OCI-LY7 (cell line): ENCODE measurements around the gene MYO7A.

Experiments
- EZH2phosphoT487 ChIP-seq: fragments of 200-600 bp; sonication (generic); IDR thresholded peaks from 2 replicates; pipeline ENCODE4 v1.6.1; 2018; ENCODE audit warnings: low read depth, borderline replicate concordance, mild to moderate bottlenecking, mixed run types, antibody characterized with exemption, low read length, moderate library complexity, mixed read lengths
- TF ChIP-seq, protein P1 (sequence below): fragments of 200-600 bp; sonication (generic); conservative IDR thresholded peaks from 2 replicates; pipeline ENCODE4 v1.5.1; 2014; ENCODE audit warnings: mild to moderate bottlenecking, antibody characterized with exemption, low read length, moderate library complexity, mixed read lengths

DNA sequence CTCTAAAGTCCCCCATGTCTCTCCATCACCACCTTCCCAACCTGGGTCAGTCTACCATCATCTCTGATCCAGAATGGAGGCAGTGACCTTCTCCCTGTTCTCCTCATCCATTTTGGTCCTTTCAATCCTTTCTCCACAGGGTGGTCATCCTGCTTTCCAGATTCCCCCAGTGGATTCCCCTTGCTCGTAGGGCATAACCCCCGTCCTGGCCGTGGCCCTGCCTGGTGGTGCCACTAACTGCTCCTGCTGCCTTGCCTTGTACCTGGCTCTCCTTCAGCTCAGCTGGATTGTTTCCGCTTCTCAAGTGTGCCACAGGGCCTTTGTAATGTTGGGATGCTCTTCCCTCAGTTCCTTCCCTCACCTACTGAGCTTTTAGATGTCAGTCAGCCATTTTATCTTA is 81.6 kb downstream of the MYO7A start:
- TF ChIP-seq, protein P1, sequence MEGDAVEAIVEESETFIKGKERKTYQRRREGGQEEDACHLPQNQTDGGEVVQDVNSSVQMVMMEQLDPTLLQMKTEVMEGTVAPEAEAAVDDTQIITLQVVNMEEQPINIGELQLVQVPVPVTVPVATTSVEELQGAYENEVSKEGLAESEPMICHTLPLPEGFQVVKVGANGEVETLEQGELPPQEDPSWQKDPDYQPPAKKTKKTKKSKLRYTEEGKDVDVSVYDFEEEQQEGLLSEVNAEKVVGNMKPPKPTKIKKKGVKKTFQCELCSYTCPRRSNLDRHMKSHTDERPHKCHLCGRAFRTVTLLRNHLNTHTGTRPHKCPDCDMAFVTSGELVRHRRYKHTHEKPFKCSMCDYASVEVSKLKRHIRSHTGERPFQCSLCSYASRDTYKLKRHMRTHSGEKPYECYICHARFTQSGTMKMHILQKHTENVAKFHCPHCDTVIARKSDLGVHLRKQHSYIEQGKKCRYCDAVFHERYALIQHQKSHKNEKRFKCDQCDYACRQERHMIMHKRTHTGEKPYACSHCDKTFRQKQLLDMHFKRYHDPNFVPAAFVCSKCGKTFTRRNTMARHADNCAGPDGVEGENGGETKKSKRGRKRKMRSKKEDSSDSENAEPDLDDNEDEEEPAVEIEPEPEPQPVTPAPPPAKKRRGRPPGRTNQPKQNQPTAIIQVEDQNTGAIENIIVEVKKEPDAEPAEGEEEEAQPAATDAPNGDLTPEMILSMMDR = no peak
- TF ChIP-seq EZH2phosphoT487 = no peak
